Measurements from ENCODE around the gene ACSS1. TPM values are rescaled to one million over a fixed set of nuclear protein-coding genes. Genes with fewer than 3 reads are reported as not detected.
A peak's percentile ranks its signal among the peaks of the same experiment; 100 is the strongest.

The ACSS1 gene
- polyA plus RNA-seq, 4 donors: 27.9 to 106 (median 55.4) TPM

DNA sequence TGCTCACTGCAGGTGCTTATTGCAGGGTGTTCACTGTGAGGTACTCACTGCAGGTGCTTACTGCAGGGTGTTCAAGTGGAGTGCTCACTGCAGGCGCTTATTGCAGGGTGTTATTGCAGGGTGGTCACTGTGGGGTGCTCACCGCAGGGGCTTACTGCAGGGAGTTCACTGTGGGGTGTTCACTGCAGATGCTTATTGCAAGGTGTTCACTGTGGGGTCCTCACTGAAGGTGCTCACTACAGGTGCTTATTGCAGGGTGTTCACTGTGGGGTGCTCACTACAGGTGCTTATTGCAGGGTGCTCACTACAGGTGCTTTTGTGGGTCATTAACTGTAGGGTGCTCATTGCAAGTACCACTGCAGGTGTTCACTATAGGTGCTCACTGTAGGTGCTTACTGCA is 85.6 kb downstream of the ACSS1 start:
- no peaks in the 10 kb centered on the region for H3K27me3 ChIP-seq (ENCODE audit: control insufficient read depth in 3 of 3, insufficient read depth in 3 of 3, low read length in 3 of 3)
- FAIRE-seq (no peak), DNase-seq (no peak)
- H3K36me3 ChIP-seq (ENCODE audit: control insufficient read depth in 3 of 3, insufficient read depth in 2 of 3, low read depth in 1 of 3, low read length in 3 of 3): peaks cover 9 to 49% (median 21%) of the 10 kb centered on the region in 3 donors
- no peak overlapping the region for H3K27ac ChIP-seq (ENCODE audit: low read depth in 1 of 3, low read length in 2 of 3)
- no peak overlapping the region for H3K4me3 ChIP-seq (ENCODE audit: low read depth in 1 of 3, low read length in 3 of 3)
- no peaks in the 10 kb centered on the region for H3K4me1 ChIP-seq (ENCODE audit: control insufficient read depth in 3 of 3, insufficient read depth in 2 of 3, low read depth in 1 of 3, low read length in 2 of 3)
- peaks cover 0 to 2% of the 10 kb centered on the region in 2 donors for H3K9me3 ChIP-seq (ENCODE audit: control insufficient read depth in 2 of 2, insufficient read depth in 1 of 2, low read depth in 1 of 2, low read length in 1 of 2)
- WGBS, 3 donors: 91 to 100% (median 97%) methylated on average over 2 of the region's 2 CpGs

DNA sequence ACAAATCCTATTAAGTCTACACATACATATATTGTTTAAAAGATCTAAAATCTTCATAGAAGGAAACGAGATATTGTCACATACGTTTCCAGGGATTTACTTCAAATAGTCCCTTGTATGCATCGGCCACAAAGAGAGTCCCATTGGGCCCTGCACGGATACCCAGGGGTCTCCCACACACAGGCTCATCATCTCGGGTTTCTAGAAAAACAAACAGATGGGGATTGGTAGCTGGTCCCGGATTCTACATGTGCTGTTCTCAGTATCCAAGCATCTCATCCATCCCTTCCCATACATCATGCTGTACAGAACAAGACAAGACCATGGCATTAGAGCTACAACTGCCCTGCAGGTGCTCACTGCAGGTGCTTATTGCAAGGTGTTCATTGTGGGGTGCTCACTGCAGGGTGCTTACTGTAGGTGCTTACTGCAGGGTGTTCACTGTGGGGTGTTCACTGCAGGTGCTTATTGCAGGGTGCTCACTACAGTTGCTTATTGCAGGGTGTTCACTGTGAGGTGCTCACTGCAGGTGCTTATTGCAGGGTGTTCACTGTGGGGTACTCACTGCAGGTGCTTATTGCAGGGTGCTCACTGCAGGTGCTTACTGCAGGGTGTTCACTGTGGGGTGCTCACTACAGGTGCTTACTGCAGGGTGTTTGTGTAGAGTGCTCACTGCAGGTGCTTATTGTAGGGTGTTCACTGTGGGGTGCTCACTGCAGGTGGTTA is 86.4 kb downstream of the ACSS1 start:
- no peaks in the 10 kb centered on the region for H3K4me1 ChIP-seq (ENCODE audit: control insufficient read depth in 3 of 3, insufficient read depth in 2 of 3, low read depth in 1 of 3, low read length in 2 of 3)
- 92 to 96% (median 94%) methylated on average over 6 of the region's 6 CpGs for WGBS, 3 donors
- peaks cover 6 to 52% (median 17%) of the 10 kb centered on the region in 3 donors for H3K36me3 ChIP-seq (ENCODE audit: control insufficient read depth in 3 of 3, insufficient read depth in 2 of 3, low read depth in 1 of 3, low read length in 3 of 3)
- H3K27me3 ChIP-seq (ENCODE audit: control insufficient read depth in 3 of 3, insufficient read depth in 3 of 3, low read length in 3 of 3): no peaks in the 10 kb centered on the region
- H3K9me3 ChIP-seq (ENCODE audit: control insufficient read depth in 2 of 2, insufficient read depth in 1 of 2, low read depth in 1 of 2, low read length in 1 of 2): peaks cover 0 to 2% of the 10 kb centered on the region in 2 donors
- no peak overlapping the region for H3K4me3 ChIP-seq (ENCODE audit: low read depth in 1 of 3, low read length in 3 of 3)
- FAIRE-seq (no peak), DNase-seq (no peak)
- no peak overlapping the region for H3K27ac ChIP-seq (ENCODE audit: low read depth in 1 of 3, low read length in 2 of 3)

DNA sequence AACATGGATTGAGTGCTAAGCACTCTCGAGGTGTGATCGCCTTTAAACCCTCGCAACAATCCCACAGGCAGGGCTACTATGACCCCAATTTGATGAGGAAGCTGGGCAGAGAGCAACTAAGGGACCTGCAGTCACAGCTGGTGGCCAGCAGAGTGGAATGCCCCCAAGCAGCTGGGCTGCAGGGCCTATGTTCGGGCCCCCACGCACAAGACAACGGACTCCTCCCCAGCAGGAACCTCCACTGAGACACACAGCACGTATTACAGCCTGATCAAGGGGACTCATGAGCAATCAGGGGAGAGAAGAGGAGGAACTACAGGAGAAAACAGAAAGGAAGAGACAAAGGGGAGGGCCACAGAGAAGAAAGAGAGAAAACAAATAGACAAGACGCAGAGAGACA is 87.2 kb downstream of the ACSS1 start:
- H3K27ac ChIP-seq (ENCODE audit: low read depth in 1 of 3, low read length in 2 of 3): peak overlapping the region in 1 of 3 donors; percentile 28
- H3K36me3 ChIP-seq (ENCODE audit: control insufficient read depth in 3 of 3, insufficient read depth in 2 of 3, low read depth in 1 of 3, low read length in 3 of 3): peaks cover 6 to 56% (median 17%) of the 10 kb centered on the region in 3 donors
- WGBS, 3 donors: 90 to 95% (median 94%) methylated on average over 8 of the region's 8 CpGs
- H3K27me3 ChIP-seq (ENCODE audit: control insufficient read depth in 3 of 3, insufficient read depth in 3 of 3, low read length in 3 of 3): no peaks in the 10 kb centered on the region
- no peak overlapping the region for H3K4me3 ChIP-seq (ENCODE audit: low read depth in 1 of 3, low read length in 3 of 3)
- H3K4me1 ChIP-seq (ENCODE audit: control insufficient read depth in 3 of 3, insufficient read depth in 2 of 3, low read depth in 1 of 3, low read length in 2 of 3): no peaks in the 10 kb centered on the region
- no peaks in the 10 kb centered on the region for H3K9me3 ChIP-seq (ENCODE audit: control insufficient read depth in 2 of 2, insufficient read depth in 1 of 2, low read depth in 1 of 2, low read length in 1 of 2)
- no peak for DNase-seq
- FAIRE-seq: no peak

DNA sequence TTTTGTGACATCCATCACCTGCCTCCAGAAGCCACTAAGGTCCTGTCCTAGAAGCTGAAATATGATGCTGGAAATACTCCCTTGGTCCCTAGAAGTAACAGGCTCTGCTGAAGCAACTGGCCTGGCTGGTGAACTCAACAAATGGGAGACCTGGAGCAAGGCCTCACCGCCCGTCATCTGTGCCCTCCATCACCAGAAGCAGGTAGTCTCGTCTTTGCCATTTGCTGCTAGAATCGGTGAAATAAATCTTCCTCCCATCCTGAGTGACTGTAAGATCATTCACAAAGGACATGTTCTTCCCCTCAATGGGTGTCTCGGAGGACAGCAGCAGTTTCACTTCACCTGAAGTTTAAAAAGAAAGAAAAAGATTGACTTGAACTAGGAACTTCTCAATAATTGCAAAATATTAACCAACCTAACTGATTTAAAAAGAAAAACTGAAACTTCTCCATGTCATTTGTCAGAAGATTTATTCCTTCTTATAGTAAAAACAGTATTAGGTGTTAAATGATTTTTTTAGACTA is 87.8 kb downstream of the ACSS1 start:
- Histone ChIP-seq H3K36me3 (ENCODE audit: control insufficient read depth in 3 of 3, insufficient read depth in 2 of 3, low read depth in 1 of 3, low read length in 3 of 3) (peaks cover 6 to 61% (median 17%) of the 10 kb centered on the region in 3 donors), H3K27me3 (ENCODE audit: control insufficient read depth in 3 of 3, insufficient read depth in 3 of 3, low read length in 3 of 3) (no peaks in the 10 kb centered on the region), H3K4me3 (ENCODE audit: low read depth in 1 of 3, low read length in 3 of 3) (no peak overlapping the region), H3K9me3 (ENCODE audit: control insufficient read depth in 2 of 2, insufficient read depth in 1 of 2, low read depth in 1 of 2, low read length in 1 of 2) (no peaks in the 10 kb centered on the region), H3K27ac (ENCODE audit: low read depth in 1 of 3, low read length in 2 of 3) (no peak overlapping the region), H3K4me1 (ENCODE audit: control insufficient read depth in 3 of 3, insufficient read depth in 2 of 3, low read depth in 1 of 3, low read length in 2 of 3) (no peaks in the 10 kb centered on the region)
- DNase-seq (no peak), FAIRE-seq (no peak)
- WGBS, 3 donors: 91 to 99% (median 94%) methylated on average over 5 of the region's 5 CpGs

DNA sequence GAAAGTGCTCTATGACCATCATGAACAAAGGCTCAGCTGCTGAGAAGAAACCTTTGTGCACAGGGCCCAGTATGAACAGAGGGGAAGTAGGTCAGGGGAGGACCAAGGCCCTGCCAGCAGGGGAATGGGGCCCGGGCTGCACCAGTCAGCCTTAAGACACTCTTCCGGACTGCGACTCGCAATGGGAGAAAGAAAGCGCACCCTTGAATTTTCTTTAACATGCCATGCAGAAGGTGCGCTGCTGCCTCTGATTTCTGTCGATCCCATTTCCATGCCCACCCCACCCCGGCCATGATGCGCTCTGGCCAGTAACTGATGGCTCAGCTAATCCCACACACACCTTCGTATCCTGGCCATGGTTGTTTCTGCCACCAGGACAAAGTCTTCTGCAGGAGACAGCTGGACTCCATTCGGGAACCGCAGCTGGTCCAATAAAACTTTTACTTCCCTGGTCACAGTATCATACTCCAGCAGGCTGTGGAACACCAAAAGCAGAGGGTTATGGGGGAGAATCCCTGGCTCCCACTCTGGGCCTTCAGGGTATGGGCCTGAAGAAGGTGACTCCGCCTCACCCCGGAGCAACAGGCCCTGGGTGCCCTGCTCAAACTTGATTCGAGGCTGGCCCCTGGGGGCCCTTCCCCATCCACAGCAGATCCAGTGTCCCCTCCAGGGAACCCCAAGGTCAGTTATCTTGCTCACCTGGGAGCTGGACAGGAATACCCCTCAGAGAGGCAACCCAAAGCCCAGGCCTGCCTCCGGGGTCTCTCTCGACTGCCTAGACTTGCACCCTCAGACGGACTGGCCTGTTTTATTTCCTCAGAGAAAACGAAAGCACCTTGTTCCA is 88.5 kb downstream of the ACSS1 start:
- 68 to 89% (median 78%) methylated on average over 19 of the region's 19 CpGs for WGBS, 3 donors
- FAIRE-seq (no peak), DNase-seq (no peak)
- H3K27me3 ChIP-seq (ENCODE audit: control insufficient read depth in 3 of 3, insufficient read depth in 3 of 3, low read length in 3 of 3): no peaks in the 10 kb centered on the region
- no peak overlapping the region for H3K4me3 ChIP-seq (ENCODE audit: low read depth in 1 of 3, low read length in 3 of 3)
- H3K27ac ChIP-seq (ENCODE audit: low read depth in 1 of 3, low read length in 2 of 3): no peak overlapping the region
- peaks cover 6 to 64% (median 20%) of the 10 kb centered on the region in 3 donors for H3K36me3 ChIP-seq (ENCODE audit: control insufficient read depth in 3 of 3, insufficient read depth in 2 of 3, low read depth in 1 of 3, low read length in 3 of 3)
- no peaks in the 10 kb centered on the region for H3K9me3 ChIP-seq (ENCODE audit: control insufficient read depth in 2 of 2, insufficient read depth in 1 of 2, low read depth in 1 of 2, low read length in 1 of 2)
- H3K4me1 ChIP-seq (ENCODE audit: control insufficient read depth in 3 of 3, insufficient read depth in 2 of 3, low read depth in 1 of 3, low read length in 2 of 3): no peaks in the 10 kb centered on the region

DNA sequence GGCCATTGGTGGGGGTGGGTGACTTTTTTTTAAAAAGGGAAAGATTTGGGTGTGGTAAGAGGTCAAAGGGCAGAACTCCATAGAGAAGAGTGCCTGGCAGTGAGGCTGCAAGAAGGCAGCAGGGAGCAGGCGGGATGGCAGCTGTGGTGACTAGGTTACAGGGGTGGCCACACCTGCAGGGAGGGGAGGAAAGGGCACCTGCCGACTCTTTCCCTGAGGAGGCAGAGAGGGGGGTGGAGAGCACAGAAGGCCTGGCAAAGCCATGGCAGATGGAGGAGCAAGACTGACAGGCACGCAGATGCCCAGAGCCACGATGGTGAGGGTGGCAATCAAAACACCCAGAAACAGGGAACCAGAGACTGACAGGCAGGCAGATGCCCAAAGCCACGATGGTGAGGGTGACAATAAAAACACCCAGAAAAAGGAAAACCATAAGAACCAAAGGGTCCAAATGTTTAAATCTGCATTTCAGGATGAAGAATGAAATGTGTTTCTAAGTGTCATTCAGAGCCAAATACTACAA is 89.6 kb downstream of the ACSS1 start:
- Histone ChIP-seq H3K36me3 (ENCODE audit: control insufficient read depth in 3 of 3, insufficient read depth in 2 of 3, low read depth in 1 of 3, low read length in 3 of 3) (peaks cover 13 to 72% (median 28%) of the 10 kb centered on the region in 3 donors), H3K27me3 (ENCODE audit: control insufficient read depth in 3 of 3, insufficient read depth in 3 of 3, low read length in 3 of 3) (no peaks in the 10 kb centered on the region), H3K9me3 (ENCODE audit: control insufficient read depth in 2 of 2, insufficient read depth in 1 of 2, low read depth in 1 of 2, low read length in 1 of 2) (no peaks in the 10 kb centered on the region), H3K4me1 (ENCODE audit: control insufficient read depth in 3 of 3, insufficient read depth in 2 of 3, low read depth in 1 of 3, low read length in 2 of 3) (no peaks in the 10 kb centered on the region), H3K27ac (ENCODE audit: low read depth in 1 of 3, low read length in 2 of 3) (peak overlapping the region in 1 of 3 donors; percentile 16), H3K4me3 (ENCODE audit: low read depth in 1 of 3, low read length in 3 of 3) (no peak overlapping the region)
- WGBS, 3 donors: 22 to 75% (median 41%) methylated on average over 5 of the region's 5 CpGs
- peak in 1 of 2 donors; percentile 38 for DNase-seq
- FAIRE-seq: no peak

DNA sequence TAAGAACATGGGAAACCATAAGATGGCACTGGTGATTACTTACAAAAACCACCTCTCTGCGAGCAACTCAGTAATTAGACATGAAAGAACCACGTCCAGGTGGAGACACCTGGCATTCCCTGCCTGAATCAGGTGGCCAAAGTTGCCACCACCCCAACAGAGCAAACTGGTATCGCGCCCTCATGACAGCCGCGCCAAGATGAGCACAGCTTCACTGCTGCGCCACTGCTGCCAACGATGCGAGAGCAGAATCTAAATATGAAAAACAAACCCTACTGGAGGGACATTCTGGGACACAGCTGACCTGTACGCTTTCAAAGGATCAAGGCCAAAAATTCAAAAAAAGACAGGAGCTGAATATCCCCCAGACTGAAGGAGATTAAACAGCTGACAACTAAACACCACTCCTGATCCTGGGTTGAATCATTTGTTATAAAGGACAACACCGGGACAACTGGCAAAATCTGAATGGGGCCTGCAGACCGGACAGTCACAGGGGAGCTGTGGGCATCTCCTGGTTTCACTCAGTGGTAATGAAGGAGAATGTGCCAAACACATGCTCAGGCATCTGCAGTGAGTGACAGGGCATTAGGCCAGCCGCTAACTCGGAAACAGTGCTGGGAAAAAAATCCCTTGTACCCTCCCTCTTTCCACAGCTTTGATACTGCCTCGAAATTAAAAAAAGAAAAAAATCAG is 91.5 kb downstream of the ACSS1 start:
- peaks cover 15 to 71% (median 33%) of the 10 kb centered on the region in 3 donors for H3K36me3 ChIP-seq (ENCODE audit: control insufficient read depth in 3 of 3, insufficient read depth in 2 of 3, low read depth in 1 of 3, low read length in 3 of 3)
- DNase-seq: no peak
- H3K4me1 ChIP-seq (ENCODE audit: control insufficient read depth in 3 of 3, insufficient read depth in 2 of 3, low read depth in 1 of 3, low read length in 2 of 3): no peaks in the 10 kb centered on the region
- H3K27ac ChIP-seq (ENCODE audit: low read depth in 1 of 3, low read length in 2 of 3): no peak overlapping the region
- H3K4me3 ChIP-seq (ENCODE audit: low read depth in 1 of 3, low read length in 3 of 3): no peak overlapping the region
- H3K9me3 ChIP-seq (ENCODE audit: control insufficient read depth in 2 of 2, insufficient read depth in 1 of 2, low read depth in 1 of 2, low read length in 1 of 2): no peaks in the 10 kb centered on the region
- FAIRE-seq: no peak
- 91 to 94% (median 93%) methylated on average over 15 of the region's 15 CpGs for WGBS, 3 donors
- H3K27me3 ChIP-seq (ENCODE audit: control insufficient read depth in 3 of 3, insufficient read depth in 3 of 3, low read length in 3 of 3): no peaks in the 10 kb centered on the region

All from small intestine (tissue), 7 donors.